ENCODE measurements around the gene TLL2. TPM values are rescaled to one million over a fixed set of nuclear protein-coding genes. Genes with fewer than 3 reads are reported as not detected.

Gene TLL2
- total RNA-seq, 1 donor from 2014 or later = not detected

DNA sequence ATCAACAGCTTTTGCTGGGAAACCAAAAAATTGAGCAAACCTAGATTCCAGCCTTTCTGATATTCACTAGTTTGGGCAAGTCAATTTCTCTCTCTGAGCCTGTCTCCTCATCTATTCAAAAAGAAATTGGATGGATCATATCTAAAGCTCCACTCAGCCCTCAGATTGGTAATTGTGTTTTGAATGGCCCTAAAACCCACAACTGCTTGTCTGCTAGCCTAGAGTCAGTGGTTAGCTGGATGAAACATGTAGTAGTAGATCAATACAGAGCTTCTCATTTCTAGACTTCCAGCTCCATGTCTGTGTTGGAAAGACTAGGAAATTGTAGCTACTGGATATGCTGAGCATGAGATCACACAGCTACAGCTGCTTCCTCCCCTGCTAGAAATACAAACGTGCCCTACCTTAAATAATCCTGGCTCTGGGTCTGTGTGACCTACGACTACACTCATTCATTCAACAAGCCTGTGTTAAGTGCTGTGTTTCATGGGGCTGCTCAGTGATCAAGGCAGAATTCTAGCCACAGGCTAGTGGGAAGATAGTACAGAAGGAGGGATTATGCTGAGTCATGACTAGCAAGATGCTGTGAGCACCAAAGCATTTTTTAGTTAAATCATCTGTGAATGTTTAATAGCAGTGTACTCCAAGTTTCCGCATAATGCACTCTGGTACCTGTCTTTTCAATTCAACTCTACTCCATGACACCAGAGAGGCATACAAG lies 193.8 kb downstream of the TLL2 start:
- no peak for DNase-seq
- no peak for ATAC-seq
- H3K27ac ChIP-seq = no peak overlapping the region
- intact Hi-C loops (cut with DNase I) = no loop called here
- H3K9me3 ChIP-seq = no peaks in the 10 kb centered on the region
- H3K4me1 ChIP-seq = no peaks in the 10 kb centered on the region
- H3K36me3 ChIP-seq = no peaks in the 10 kb centered on the region
- H3K4me3 ChIP-seq = no peak overlapping the region
- H3K27me3 ChIP-seq = no peaks in the 10 kb centered on the region
- TF ChIP-seq, protein P1, sequence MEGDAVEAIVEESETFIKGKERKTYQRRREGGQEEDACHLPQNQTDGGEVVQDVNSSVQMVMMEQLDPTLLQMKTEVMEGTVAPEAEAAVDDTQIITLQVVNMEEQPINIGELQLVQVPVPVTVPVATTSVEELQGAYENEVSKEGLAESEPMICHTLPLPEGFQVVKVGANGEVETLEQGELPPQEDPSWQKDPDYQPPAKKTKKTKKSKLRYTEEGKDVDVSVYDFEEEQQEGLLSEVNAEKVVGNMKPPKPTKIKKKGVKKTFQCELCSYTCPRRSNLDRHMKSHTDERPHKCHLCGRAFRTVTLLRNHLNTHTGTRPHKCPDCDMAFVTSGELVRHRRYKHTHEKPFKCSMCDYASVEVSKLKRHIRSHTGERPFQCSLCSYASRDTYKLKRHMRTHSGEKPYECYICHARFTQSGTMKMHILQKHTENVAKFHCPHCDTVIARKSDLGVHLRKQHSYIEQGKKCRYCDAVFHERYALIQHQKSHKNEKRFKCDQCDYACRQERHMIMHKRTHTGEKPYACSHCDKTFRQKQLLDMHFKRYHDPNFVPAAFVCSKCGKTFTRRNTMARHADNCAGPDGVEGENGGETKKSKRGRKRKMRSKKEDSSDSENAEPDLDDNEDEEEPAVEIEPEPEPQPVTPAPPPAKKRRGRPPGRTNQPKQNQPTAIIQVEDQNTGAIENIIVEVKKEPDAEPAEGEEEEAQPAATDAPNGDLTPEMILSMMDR (IDR thresholded peaks at IDR 0.05) = no peak

DNA sequence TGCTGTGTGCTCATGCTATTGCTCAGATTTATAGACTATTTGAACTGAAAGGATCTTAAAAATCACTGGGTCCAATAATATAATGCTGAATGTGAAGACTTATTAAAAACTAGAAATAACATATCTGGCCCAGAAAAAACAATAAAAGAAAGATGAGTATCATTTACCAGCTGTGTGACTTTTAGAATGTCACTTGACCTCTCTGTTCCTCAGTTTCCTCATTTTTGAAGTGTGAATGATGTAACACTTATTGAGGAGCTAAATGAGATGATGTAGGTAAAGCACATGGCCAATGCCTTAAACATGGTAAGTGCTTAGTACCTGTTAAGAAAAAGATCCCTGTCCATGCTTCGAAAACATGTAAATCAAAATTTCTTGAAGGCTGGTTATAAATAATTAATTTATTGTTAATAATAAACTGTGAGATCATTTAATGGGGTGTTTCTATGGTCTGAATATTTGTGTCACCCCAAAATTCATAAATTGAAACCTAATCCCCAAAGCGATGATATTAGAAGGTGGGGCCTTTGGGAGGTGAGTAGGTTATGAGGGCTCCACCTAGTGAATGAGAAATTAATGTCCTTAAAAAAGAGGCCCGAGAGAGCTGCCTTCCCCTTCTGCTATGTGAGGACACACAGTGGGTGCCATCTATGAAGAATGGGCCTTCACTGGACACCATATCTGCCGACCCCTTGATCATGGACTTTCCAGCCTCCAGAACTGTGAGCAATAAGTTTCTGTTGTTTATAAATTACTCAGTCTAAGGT lies 196.5 kb downstream of the TLL2 start:
- no peak overlapping the region for H3K27ac ChIP-seq
- intact Hi-C loops (cut with DNase I) = no loop called here
- H3K27me3 ChIP-seq = no peaks in the 10 kb centered on the region
- no peaks in the 10 kb centered on the region for H3K36me3 ChIP-seq
- ATAC-seq (no peak), DNase-seq (no peak)
- H3K4me3 ChIP-seq = no peak overlapping the region
- TF ChIP-seq, protein P1 (IDR thresholded peaks at IDR 0.05) = no peak
- H3K9me3 ChIP-seq = no peaks in the 10 kb centered on the region
- no peaks in the 10 kb centered on the region for H3K4me1 ChIP-seq

Other genes with a start within 250 kb of the TLL2 start
- 8.8 TPM for gene BLNK, start 242.4 kb downstream of the TLL2 start, total RNA-seq
- gene DNTT, start 209.5 kb downstream of the TLL2 start, total RNA-seq = not detected
- not detected for gene OPALIN, start 154.9 kb downstream of the TLL2 start, total RNA-seq
- 123 TPM for gene TM9SF3, start 73.1 kb upstream of the TLL2 start, total RNA-seq
- gene PIK3AP1, start 206.6 kb upstream of the TLL2 start, total RNA-seq = 65.2 TPM